ENCODE results near the gene CYP21A2.

CYP21A2 gene

GRCh38 chr6:32083812-32084768 is 45.9 kb downstream of the CYP21A2 start:
- DNase-seq (ENCODE audit: low spot score) = no peak

GRCh38 chr6:32084780-32085179 is 46.6 kb downstream of the CYP21A2 start:
- DNase-seq (ENCODE audit: low spot score) = no peak

GRCh38 chr6:32085759-32086459 is 47.7 kb downstream of the CYP21A2 start:
- no peak for DNase-seq (ENCODE audit: low spot score)

GRCh38 chr6:32086661-32087573 is 48.7 kb downstream of the CYP21A2 start:
- no peak for DNase-seq (ENCODE audit: low spot score)

GRCh38 chr6:32087574-32088486 is 49.6 kb downstream of the CYP21A2 start:
- peak; percentile 65 for DNase-seq (ENCODE audit: low spot score)

- DNase-seq (ENCODE audit: low spot score) = no peak
Observed at GRCh38 chr6:32088487-32089049, 50.4 kb downstream of the CYP21A2 start.

GRCh38 chr6:32089082-32089828 is 51.0 kb downstream of the CYP21A2 start:
- no peak for DNase-seq (ENCODE audit: low spot score)
